Pancreas (tissue), 10 donors: ENCODE measurements around the gene DPYSL3. TPM values are rescaled to one million over a fixed set of nuclear protein-coding genes. Genes with fewer than 3 reads are reported as not detected.

Source experiments
- ATAC-seq, 4 donors: fragments of 200-7000 bp; cut with Tn5 transposase; one replicate each; pipeline versions ENCODE4 v1.8.0 to v1.9.1; 2020; ENCODE audit warnings: mild to moderate bottlenecking in 4 of 4, moderate library complexity in 4 of 4
- DNase-seq, 6 donors: peaks; one replicate each; pipeline ENCODE4 v3.0.0-alpha.2; 2020
- FAIRE-seq: peaks from 2 replicates; lab custom pipeline; 2012; peaks lifted over from hg19 to GRCh38; lab: Jason Lieb, UNC
- H3K27ac ChIP-seq, 4 donors: fragments of 200-600 bp; sonication (generic); 1 replicate in 3 of 4; 2 replicates in 1 of 4; pipeline versions ENCODE4 v1.5.0 to v1.8.0; 2020
- H3K27me3 ChIP-seq, 4 donors: fragments of 200-600 bp; one replicate each; pipeline ENCODE4 v1.8.0; 2021
- H3K36me3 ChIP-seq, 3 donors: fragments of 200-600 bp; sonication (generic) in 1 of 3; one replicate each; pipeline versions ENCODE4 v1.5.0 to v1.8.0; 2020 to 2021
- H3K4me1 ChIP-seq, 3 donors: fragments of 200-600 bp; one replicate each; pipeline ENCODE4 v1.8.0; 2021
- H3K4me3 ChIP-seq, 4 donors: fragments of 200-600 bp; sonication (generic) in 2 of 4; one replicate each; pipeline versions ENCODE4 v1.5.0 to v1.8.0; 2020 to 2021
- H3K9me3 ChIP-seq, 4 donors: fragments of 200-600 bp; one replicate each; pipeline ENCODE4 v1.8.0; 2021
- WGBS, 2 donors: extraction: QIAGEN DNeasy Blood & Tissue Kit; methylation state at CpG; one replicate each; pipeline ENCODE4 v1.1.7; 2013; 5-methylcytosine and 5-hydroxymethylcytosine counted together
- intact Hi-C, 3 donors: fragments of 100-400 bp; cut with DNase I; formaldehyde crosslinking; loops; one replicate each; pipeline versions ENCODE4 v1.11.1 to v1.14.2; 2022
- polyA plus RNA-seq, 2 donors: library from polyadenylated mRNA; stranded (reverse); fragments of 200-250 nt; gene quantifications; one replicate each; pipeline ENCODE4 v1.2.3, GENCODE V29; 2013
- total RNA-seq, 6 donors: library from RNA; stranded (reverse); fragmentation: NEBNext Ultra II Directional in 4 of 6; extraction: Animal tissue kit (Norgen Biotek cat#: 25700) in 4 of 6; gene quantifications; one replicate each; pipeline versions ENCODE4 v1.2.1 to v1.2.4, GENCODE V29; 2021 to 2023
- TF ChIP-seq, protein P1 (sequence below), 4 donors: fragments of 200-600 bp; sonication (generic) in 3 of 4; IDR thresholded peaks; one replicate each; pipeline versions ENCODE4 v1.5.0 to v1.8.0; 2021; ENCODE audit warnings: antibody characterized with exemption in 4 of 4
- donor health status: healthy with polysubstance abuse.
- donor health status: DM: no; HTN: no; CAD: no; lungs with moderate emphysema.
- donor health status: DM: no; HTN: no; CAD: no.
- donor health status: control.
- donor health status: control.
- donor health status: Bipolar disorder and iron deficiency.
- donor health status: DM: yes; HTN: yes; CAD: no.
- donor health status: DM: no; HTN: no; CAD: no.
- donor health status: DM: no; HTN: no; CAD: no.
- donor health status: DM: yes; HTN: yes; CAD: no.

The DPYSL3 gene
- total and polyA plus RNA-seq, 8 donors = 1.7 to 18.4 (median 5.0) TPM

DNA sequence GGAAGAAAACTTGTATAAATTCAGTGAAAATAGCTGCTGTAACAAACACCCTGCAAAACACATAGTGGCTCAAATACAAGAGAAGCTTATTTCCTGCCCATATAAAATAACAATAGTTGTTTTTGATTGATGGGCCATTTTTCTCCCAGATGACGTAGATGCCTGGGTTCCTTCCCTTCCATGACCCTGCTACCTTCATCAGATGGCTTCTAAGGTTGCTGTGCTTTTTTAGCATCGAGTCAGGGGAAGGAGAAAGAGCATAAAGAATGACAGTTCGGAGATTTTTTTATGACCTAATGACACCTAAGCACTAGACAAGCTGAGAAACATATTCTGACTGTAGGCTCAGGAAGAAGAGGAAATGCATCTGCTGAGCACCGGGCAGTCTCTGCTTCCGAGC, 34.7 kb upstream of the DPYSL3 start:
- no peak for DNase-seq
- TF ChIP-seq, protein P1, sequence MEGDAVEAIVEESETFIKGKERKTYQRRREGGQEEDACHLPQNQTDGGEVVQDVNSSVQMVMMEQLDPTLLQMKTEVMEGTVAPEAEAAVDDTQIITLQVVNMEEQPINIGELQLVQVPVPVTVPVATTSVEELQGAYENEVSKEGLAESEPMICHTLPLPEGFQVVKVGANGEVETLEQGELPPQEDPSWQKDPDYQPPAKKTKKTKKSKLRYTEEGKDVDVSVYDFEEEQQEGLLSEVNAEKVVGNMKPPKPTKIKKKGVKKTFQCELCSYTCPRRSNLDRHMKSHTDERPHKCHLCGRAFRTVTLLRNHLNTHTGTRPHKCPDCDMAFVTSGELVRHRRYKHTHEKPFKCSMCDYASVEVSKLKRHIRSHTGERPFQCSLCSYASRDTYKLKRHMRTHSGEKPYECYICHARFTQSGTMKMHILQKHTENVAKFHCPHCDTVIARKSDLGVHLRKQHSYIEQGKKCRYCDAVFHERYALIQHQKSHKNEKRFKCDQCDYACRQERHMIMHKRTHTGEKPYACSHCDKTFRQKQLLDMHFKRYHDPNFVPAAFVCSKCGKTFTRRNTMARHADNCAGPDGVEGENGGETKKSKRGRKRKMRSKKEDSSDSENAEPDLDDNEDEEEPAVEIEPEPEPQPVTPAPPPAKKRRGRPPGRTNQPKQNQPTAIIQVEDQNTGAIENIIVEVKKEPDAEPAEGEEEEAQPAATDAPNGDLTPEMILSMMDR (IDR thresholded peaks at IDR 0.05) = no peak
- H3K9me3 ChIP-seq = no peaks in the 10 kb centered on the region
- no peaks in the 10 kb centered on the region for H3K36me3 ChIP-seq
- intact Hi-C loops = no loop called here
- 66 to 77% methylated on average over 5 of the region's 5 CpGs for WGBS, 2 donors
- ATAC-seq = no peak
- H3K27ac ChIP-seq = no peak overlapping the region
- no peak overlapping the region for H3K4me3 ChIP-seq
- H3K4me1 ChIP-seq = no peaks in the 10 kb centered on the region
- FAIRE-seq = no peak
- H3K27me3 ChIP-seq = no peaks in the 10 kb centered on the region

DNA sequence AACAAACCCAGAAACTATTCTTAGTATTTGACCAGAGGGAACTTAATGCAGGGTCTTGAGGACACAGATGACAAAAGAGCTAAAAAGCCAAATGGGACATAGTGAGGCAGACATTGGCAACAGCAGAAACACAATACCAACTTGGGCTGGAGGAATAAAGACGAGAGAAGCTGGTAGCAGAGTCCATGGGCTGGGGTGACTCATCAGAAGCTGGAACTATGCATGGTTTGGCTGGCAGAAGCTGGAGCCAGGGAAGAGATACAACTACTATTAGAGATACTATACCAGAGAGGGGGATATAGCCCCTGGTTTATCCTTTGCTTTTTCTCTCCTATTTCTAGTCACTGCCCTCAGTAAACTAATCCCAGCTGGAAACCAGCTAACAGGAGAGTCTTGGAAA, 29.2 kb upstream of the DPYSL3 start:
- DNase-seq (no peak), ATAC-seq (peak in 1 of 4 donors; percentile 39), FAIRE-seq (no peak)
- Histone ChIP-seq H3K27me3 (no peaks in the 10 kb centered on the region), H3K4me1 (no peaks in the 10 kb centered on the region), H3K36me3 (no peaks in the 10 kb centered on the region), H3K27ac (no peak overlapping the region), H3K4me3 (no peak overlapping the region), H3K9me3 (no peaks in the 10 kb centered on the region)
- 33 to 60% methylated on average over 1 of the region's 1 CpG for WGBS, 2 donors
- intact Hi-C loops = no loop called here
- TF ChIP-seq, protein P1 (IDR thresholded peaks at IDR 0.05) = no peak

DNA sequence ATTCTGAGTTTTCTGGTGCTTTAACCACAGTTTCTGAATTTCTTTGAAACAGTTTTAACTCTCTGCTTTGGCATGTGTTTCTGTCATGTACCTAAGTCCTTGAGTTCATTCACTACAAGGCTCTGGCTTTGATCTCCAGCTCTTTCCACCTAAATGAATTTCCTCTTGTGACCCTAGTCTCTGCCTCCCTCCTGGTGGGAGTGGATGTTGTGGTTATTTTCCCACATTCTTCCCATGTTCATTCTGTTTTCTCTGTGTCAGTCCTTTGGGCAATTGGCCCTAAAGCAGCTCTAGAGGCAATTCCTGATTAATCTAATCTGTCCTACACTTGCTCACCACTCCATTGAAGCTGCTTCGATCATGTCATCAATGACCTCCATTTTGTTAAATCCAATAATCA, 28.4 kb upstream of the DPYSL3 start:
- intact Hi-C loops = no loop called here
- FAIRE-seq (no peak), ATAC-seq (no peak), DNase-seq (no peak)
- Histone ChIP-seq H3K4me1 (no peaks in the 10 kb centered on the region), H3K27me3 (no peaks in the 10 kb centered on the region), H3K4me3 (no peak overlapping the region), H3K9me3 (no peaks in the 10 kb centered on the region), H3K27ac (no peak overlapping the region), H3K36me3 (no peaks in the 10 kb centered on the region)
- 86% methylated on average over 1 of the region's 1 CpG for WGBS, 2 donors
- TF ChIP-seq, protein P1 (IDR thresholded peaks at IDR 0.05) = no peak

DNA sequence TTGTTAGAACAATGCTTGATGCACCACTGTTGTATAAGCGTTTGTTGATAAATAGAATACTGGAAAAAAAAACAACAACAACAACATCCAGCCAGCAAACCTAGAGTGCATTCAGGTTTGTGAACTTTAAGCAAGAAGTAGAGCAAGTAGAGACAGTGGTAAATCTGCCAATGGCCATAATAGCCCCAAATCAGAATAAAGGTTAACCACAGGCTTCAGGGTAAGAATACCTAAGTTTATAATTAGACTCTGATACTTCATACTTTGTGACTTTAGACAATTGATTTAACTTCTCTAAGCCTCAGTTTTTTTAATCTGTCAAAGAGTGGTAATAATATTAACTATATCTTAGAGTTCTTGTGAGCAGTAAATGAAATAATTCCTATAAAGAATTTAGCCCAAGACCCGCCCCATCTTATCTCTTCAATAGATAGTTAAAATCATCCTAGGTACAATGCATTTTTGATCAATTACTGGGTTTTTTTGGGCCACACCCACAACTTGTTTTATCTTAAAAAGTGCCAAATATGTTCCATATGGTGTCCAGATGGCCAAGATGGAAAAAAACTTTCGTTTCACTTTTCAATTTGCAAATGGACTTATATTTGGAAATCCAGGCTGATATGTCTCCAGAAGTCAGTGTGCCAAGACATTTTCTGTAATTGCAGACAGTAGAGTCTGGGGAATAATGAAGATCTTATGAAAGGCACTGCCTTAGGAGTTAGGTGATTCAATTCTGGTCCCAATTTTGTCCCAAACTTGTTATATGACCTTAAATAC, 24.5 kb upstream of the DPYSL3 start:
- Histone ChIP-seq H3K27ac (no peak overlapping the region), H3K36me3 (no peaks in the 10 kb centered on the region), H3K9me3 (no peaks in the 10 kb centered on the region), H3K4me3 (no peak overlapping the region), H3K4me1 (no peaks in the 10 kb centered on the region), H3K27me3 (no peaks in the 10 kb centered on the region)
- 47 to 61% methylated on average over 3 of the region's 3 CpGs for WGBS, 2 donors
- no peak for DNase-seq
- intact Hi-C loops = no loop called here
- FAIRE-seq = no peak
- TF ChIP-seq, protein P1 (IDR thresholded peaks at IDR 0.05) = no peak
- ATAC-seq = no peak

DNA sequence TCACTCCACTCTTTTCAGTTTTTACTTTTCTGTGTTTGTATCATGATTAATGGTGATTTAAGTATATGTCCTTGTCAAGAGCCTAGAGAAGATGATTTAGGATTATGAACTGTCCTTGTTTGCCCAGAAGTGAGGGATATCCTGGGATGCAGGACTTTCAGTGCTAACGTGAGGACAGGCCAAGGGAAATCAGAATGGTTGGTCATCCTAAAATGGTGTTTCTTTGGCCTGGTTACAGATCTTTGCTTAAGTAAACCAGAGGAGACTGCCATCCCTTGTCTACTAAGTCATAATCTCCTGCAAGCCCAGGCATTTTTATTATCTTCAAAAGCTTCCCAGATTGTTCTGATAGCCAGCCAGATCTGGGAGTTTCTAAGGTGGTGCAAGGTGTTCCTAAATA, 22.3 kb upstream of the DPYSL3 start:
- Histone ChIP-seq H3K4me3 (no peak overlapping the region), H3K36me3 (no peaks in the 10 kb centered on the region), H3K27me3 (no peaks in the 10 kb centered on the region), H3K27ac (no peak overlapping the region), H3K4me1 (no peaks in the 10 kb centered on the region), H3K9me3 (no peaks in the 10 kb centered on the region)
- TF ChIP-seq, protein P1 (IDR thresholded peaks at IDR 0.05) = no peak
- ATAC-seq (no peak), FAIRE-seq (peak; percentile 17), DNase-seq (no peak)
- WGBS, 2 donors = 73 to 74% methylated on average over 1 of the region's 1 CpG
- intact Hi-C loops = no loop called here
